GM21737 (cell line): ENCODE results near the gene RSU1.
"Not testable (repeated sequence)": the region's sequence is repeated elsewhere in the genome, so short reads cannot be mapped to it uniquely, and the experiment has no call there.

Experiments
- ATAC-seq: cut with Tn5 transposase; IDR thresholded peaks from one replicate; pipeline ENCODE4 v1.9.1; 2021; ENCODE audit warnings: mild to moderate bottlenecking, moderate library complexity; ENCODE audit not compliant: unreplicated experiment

The RSU1 gene

GRCh38 chr10:16788125-16788524, 29.1 kb downstream of the RSU1 start:
- no peak for ATAC-seq

- ATAC-seq: peak; percentile 66
These were observed 29.8 kb downstream of the RSU1 start for GRCh38 chr10:16787361-16787791.

GRCh38 chr10:16780338-16780880, 36.8 kb downstream of the RSU1 start:
- no peak for ATAC-seq

GRCh38 chr10:16779384-16779915, 37.8 kb downstream of the RSU1 start:
- ATAC-seq: peak; percentile 56

- ATAC-seq: peak; percentile 54
These were observed 39.5 kb downstream of the RSU1 start for GRCh38 chr10:16777473-16778370.

GRCh38 chr10:16776896-16777295, 40.3 kb downstream of the RSU1 start:
- no peak for ATAC-seq

GRCh38 chr10:16773334-16773733, 43.9 kb downstream of the RSU1 start:
- ATAC-seq: no peak

GRCh38 chr10:16770670-16771069, 46.6 kb downstream of the RSU1 start:
- no peak for ATAC-seq

- ATAC-seq: no peak
These were observed 47.1 kb downstream of the RSU1 start for GRCh38 chr10:16770141-16770540.

GRCh38 chr10:16769331-16769730, 47.9 kb downstream of the RSU1 start:
- no peak for ATAC-seq

GRCh38 chr10:16768702-16769101, 48.5 kb downstream of the RSU1 start:
- no peak for ATAC-seq

GRCh38 chr10:16765509-16766375, 51.5 kb downstream of the RSU1 start:
- ATAC-seq: peak; percentile 59

GRCh38 chr10:16761300-16761699, 55.9 kb downstream of the RSU1 start:
- ATAC-seq: no peak

GRCh38 chr10:16756561-16757221, 60.5 kb downstream of the RSU1 start:
- no peak for ATAC-seq

GRCh38 chr10:16754765-16755164, 62.5 kb downstream of the RSU1 start:
- no peak for ATAC-seq

- not testable (repeated sequence) for ATAC-seq
These were observed 64.4 kb downstream of the RSU1 start for GRCh38 chr10:16752849-16753248.

- ATAC-seq: no peak
These were observed 65.1 kb downstream of the RSU1 start for GRCh38 chr10:16752099-16752498.

GRCh38 chr10:16751244-16751643, 66.0 kb downstream of the RSU1 start:
- no peak for ATAC-seq

GRCh38 chr10:16750461-16750860, 66.8 kb downstream of the RSU1 start:
- ATAC-seq: no peak

- no peak for ATAC-seq
These were observed 68.5 kb downstream of the RSU1 start for GRCh38 chr10:16748749-16749148.

GRCh38 chr10:16746856-16747255, 70.4 kb downstream of the RSU1 start:
- no peak for ATAC-seq
